Neural cell (in vitro differentiated cells): ENCODE results near the gene SOX5.

Experiments used
- EP300 ChIP-seq: fragments of 450-650 bp; conservative IDR thresholded peaks from 2 replicates; pipeline ENCODE4 v1.6.1; 2014; ENCODE audit warnings: antibody characterized with exemption, mild to moderate bottlenecking, moderate library complexity; ENCODE audit not compliant: poor library complexity, severe bottlenecking
- EZH2 ChIP-seq: fragments of 200-600, 300-800 bp; shearing (Covaris generic), sonication (generic); IDR thresholded peaks from 2 replicates; pipeline ENCODE4 v1.6.1; 2014; ENCODE audit warnings: antibody characterized with exemption, low read length, borderline replicate concordance, mild to moderate bottlenecking; ENCODE audit not compliant: insufficient read depth, poor library complexity, severe bottlenecking
- POLR2AphosphoS5 ChIP-seq: IDR thresholded peaks from 2 replicates; pipeline ENCODE4 v1.6.1; 2012
- RAD21 ChIP-seq: fragments of 450-650 bp; conservative IDR thresholded peaks from 2 replicates; pipeline ENCODE4 v1.6.1; 2014; ENCODE audit warnings: antibody characterized with exemption, mild to moderate bottlenecking, moderate library complexity
- SMC3 ChIP-seq: fragments of 450-650 bp; conservative IDR thresholded peaks from 2 replicates; pipeline ENCODE4 v1.6.1; 2014; ENCODE audit warnings: antibody characterized with exemption, mild to moderate bottlenecking, moderate library complexity; ENCODE audit not compliant: poor library complexity
- TAF1 ChIP-seq: IDR thresholded peaks from 2 replicates; pipeline ENCODE4 v1.6.1; 2012; ENCODE audit warnings: low read depth
- TF ChIP-seq, protein P1 (sequence below): IDR thresholded peaks from 2 replicates; pipeline ENCODE4 v1.6.1; 2012; ENCODE audit warnings: borderline replicate concordance
- TF ChIP-seq, protein P2 (sequence below): fragments of 450-650 bp; IDR thresholded peaks from 2 replicates; pipeline ENCODE4 v1.5.1; 2014; ENCODE audit warnings: antibody characterized with exemption, mild to moderate bottlenecking, moderate library complexity; ENCODE audit not compliant: poor library complexity, severe bottlenecking

DNA sequence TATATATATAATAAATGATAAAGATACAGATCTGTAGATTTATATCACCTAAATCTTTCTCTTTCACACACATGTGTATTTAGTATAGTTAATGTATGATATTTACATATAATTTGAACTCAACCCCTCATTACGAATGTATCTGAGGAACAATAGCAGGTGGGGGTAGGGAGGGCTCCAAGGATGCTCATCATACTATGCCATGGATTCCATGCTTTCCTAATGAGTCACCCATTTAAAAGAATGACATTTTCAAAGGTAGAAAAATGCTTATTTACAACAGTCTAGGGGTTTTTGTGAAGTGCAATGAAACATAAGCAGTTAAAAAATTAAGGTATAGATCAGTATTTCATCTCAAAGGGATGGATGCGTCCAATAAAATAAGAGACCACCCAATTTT, 181.6 kb downstream of the SOX5 start:
- TF ChIP-seq RAD21: no peak
- TF ChIP-seq, protein P1, sequence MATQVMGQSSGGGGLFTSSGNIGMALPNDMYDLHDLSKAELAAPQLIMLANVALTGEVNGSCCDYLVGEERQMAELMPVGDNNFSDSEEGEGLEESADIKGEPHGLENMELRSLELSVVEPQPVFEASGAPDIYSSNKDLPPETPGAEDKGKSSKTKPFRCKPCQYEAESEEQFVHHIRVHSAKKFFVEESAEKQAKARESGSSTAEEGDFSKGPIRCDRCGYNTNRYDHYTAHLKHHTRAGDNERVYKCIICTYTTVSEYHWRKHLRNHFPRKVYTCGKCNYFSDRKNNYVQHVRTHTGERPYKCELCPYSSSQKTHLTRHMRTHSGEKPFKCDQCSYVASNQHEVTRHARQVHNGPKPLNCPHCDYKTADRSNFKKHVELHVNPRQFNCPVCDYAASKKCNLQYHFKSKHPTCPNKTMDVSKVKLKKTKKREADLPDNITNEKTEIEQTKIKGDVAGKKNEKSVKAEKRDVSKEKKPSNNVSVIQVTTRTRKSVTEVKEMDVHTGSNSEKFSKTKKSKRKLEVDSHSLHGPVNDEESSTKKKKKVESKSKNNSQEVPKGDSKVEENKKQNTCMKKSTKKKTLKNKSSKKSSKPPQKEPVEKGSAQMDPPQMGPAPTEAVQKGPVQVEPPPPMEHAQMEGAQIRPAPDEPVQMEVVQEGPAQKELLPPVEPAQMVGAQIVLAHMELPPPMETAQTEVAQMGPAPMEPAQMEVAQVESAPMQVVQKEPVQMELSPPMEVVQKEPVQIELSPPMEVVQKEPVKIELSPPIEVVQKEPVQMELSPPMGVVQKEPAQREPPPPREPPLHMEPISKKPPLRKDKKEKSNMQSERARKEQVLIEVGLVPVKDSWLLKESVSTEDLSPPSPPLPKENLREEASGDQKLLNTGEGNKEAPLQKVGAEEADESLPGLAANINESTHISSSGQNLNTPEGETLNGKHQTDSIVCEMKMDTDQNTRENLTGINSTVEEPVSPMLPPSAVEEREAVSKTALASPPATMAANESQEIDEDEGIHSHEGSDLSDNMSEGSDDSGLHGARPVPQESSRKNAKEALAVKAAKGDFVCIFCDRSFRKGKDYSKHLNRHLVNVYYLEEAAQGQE: no peak
- TF ChIP-seq, protein P2, sequence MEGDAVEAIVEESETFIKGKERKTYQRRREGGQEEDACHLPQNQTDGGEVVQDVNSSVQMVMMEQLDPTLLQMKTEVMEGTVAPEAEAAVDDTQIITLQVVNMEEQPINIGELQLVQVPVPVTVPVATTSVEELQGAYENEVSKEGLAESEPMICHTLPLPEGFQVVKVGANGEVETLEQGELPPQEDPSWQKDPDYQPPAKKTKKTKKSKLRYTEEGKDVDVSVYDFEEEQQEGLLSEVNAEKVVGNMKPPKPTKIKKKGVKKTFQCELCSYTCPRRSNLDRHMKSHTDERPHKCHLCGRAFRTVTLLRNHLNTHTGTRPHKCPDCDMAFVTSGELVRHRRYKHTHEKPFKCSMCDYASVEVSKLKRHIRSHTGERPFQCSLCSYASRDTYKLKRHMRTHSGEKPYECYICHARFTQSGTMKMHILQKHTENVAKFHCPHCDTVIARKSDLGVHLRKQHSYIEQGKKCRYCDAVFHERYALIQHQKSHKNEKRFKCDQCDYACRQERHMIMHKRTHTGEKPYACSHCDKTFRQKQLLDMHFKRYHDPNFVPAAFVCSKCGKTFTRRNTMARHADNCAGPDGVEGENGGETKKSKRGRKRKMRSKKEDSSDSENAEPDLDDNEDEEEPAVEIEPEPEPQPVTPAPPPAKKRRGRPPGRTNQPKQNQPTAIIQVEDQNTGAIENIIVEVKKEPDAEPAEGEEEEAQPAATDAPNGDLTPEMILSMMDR: no peak
- no peak for TF ChIP-seq POLR2AphosphoS5
- no peak for TF ChIP-seq EP300
- no peak for TF ChIP-seq EZH2
- TF ChIP-seq SMC3: no peak
- TF ChIP-seq TAF1: no peak
